Muscle layer of duodenum (tissue), 2 donors: ENCODE measurements around the gene NAT8L.

Experiments used
- H3K27ac ChIP-seq: one replicate; pipeline ENCODE4 v1.7.0; 2013; ENCODE audit warnings: mild to moderate bottlenecking, low read length
- H3K27me3 ChIP-seq: one replicate; pipeline ENCODE4 v1.7.0; 2013; ENCODE audit warnings: low read depth, mild to moderate bottlenecking, control low read depth, low read length
- H3K36me3 ChIP-seq, 2 donors: one replicate each; pipeline ENCODE4 v1.7.0; 2013; ENCODE audit warnings: low read length in 2 of 2, control low read depth in 1 of 2, mild to moderate bottlenecking in 1 of 2; ENCODE audit not compliant: insufficient read depth in 2 of 2, control insufficient read depth in 1 of 2
- H3K4me1 ChIP-seq, 2 donors: one replicate each; pipeline ENCODE4 v1.7.0; 2013; ENCODE audit warnings: low read length in 2 of 2, mild to moderate bottlenecking in 2 of 2, control low read depth in 1 of 2, moderate library complexity in 1 of 2; ENCODE audit not compliant: insufficient read depth in 2 of 2, control insufficient read depth in 1 of 2
- H3K4me3 ChIP-seq, 2 donors: one replicate each; pipeline ENCODE4 v1.7.0; 2013; ENCODE audit warnings: low read length in 2 of 2, low read depth in 1 of 2, mild to moderate bottlenecking in 1 of 2
- H3K9me3 ChIP-seq, 2 donors: one replicate each; pipeline ENCODE4 v1.7.0; 2013; ENCODE audit warnings: low read length in 2 of 2, control low read depth in 1 of 2, mild to moderate bottlenecking in 1 of 2; ENCODE audit not compliant: control insufficient read depth in 1 of 2
- donor health status: healthy.

The NAT8L gene

GRCh38 chr4:2060611-2061185, 1.6 kb downstream of the NAT8L start:
- H3K27ac ChIP-seq, result no peak overlapping the region

GRCh38 chr4:2061186-2062131, 2.3 kb downstream of the NAT8L start:
- no peak overlapping the region for H3K27ac ChIP-seq
- H3K4me3 ChIP-seq, result no peak overlapping the region
- peaks cover 4% of the 10 kb centered on the region for H3K27me3 ChIP-seq
- H3K36me3 ChIP-seq, result no peaks in the 10 kb centered on the region
- peaks cover 0 to 12% of the 10 kb centered on the region in 2 donors for H3K4me1 ChIP-seq
- H3K9me3 ChIP-seq, result no peaks in the 10 kb centered on the region

More at GRCh38 chr4:2060611-2061185, 1.6 kb downstream of the NAT8L start:
- Histone ChIP-seq H3K4me3 (no peak overlapping the region), H3K4me1 (peaks cover 0 to 12% of the 10 kb centered on the region in 2 donors), H3K36me3 (no peaks in the 10 kb centered on the region), H3K9me3 (no peaks in the 10 kb centered on the region), H3K27me3 (peaks cover 6% of the 10 kb centered on the region)

- H3K4me1 ChIP-seq, result peaks cover 0 to 12% of the 10 kb centered on the region in 2 donors
- no peaks in the 10 kb centered on the region for H3K27me3 ChIP-seq
- no peak overlapping the region for H3K4me3 ChIP-seq
- H3K36me3 ChIP-seq, result no peaks in the 10 kb centered on the region
- no peak overlapping the region for H3K27ac ChIP-seq
- no peaks in the 10 kb centered on the region for H3K9me3 ChIP-seq
These were observed 3.2 kb downstream of the NAT8L start for GRCh38 chr4:2062168-2062807.

GRCh38 chr4:2062808-2063524, 3.8 kb downstream of the NAT8L start:
- H3K27me3 ChIP-seq, result no peaks in the 10 kb centered on the region

GRCh38 chr4:2063557-2064275, 4.6 kb downstream of the NAT8L start:
- Histone ChIP-seq H3K9me3 (no peaks in the 10 kb centered on the region), H3K4me1 (peaks cover 0 to 8% of the 10 kb centered on the region in 2 donors), H3K27me3 (no peaks in the 10 kb centered on the region), H3K36me3 (no peaks in the 10 kb centered on the region), H3K27ac (no peak overlapping the region), H3K4me3 (no peak overlapping the region)

More at GRCh38 chr4:2062808-2063524, 3.8 kb downstream of the NAT8L start:
- Histone ChIP-seq H3K4me1 (peaks cover 0 to 12% of the 10 kb centered on the region in 2 donors), H3K27ac (no peak overlapping the region), H3K9me3 (no peaks in the 10 kb centered on the region), H3K36me3 (no peaks in the 10 kb centered on the region), H3K4me3 (no peak overlapping the region)

- Histone ChIP-seq H3K4me3 (no peak overlapping the region), H3K36me3 (no peaks in the 10 kb centered on the region), H3K9me3 (no peaks in the 10 kb centered on the region), H3K27me3 (no peaks in the 10 kb centered on the region), H3K4me1 (peaks cover 0 to 8% of the 10 kb centered on the region in 2 donors), H3K27ac (no peak overlapping the region)
These were observed 5.3 kb downstream of the NAT8L start for GRCh38 chr4:2064276-2064991.

GRCh38 chr4:2065106-2065930, 6.2 kb downstream of the NAT8L start:
- Histone ChIP-seq H3K9me3 (no peaks in the 10 kb centered on the region), H3K27me3 (no peaks in the 10 kb centered on the region), H3K4me1 (peaks cover 0 to 4% of the 10 kb centered on the region in 2 donors), H3K36me3 (no peaks in the 10 kb centered on the region), H3K27ac (no peak overlapping the region), H3K4me3 (no peak overlapping the region)

GRCh38 chr4:2066011-2066551, 7.0 kb downstream of the NAT8L start:
- Histone ChIP-seq H3K4me1 (no peaks in the 10 kb centered on the region), H3K27me3 (no peaks in the 10 kb centered on the region), H3K4me3 (no peak overlapping the region), H3K9me3 (no peaks in the 10 kb centered on the region), H3K27ac (no peak overlapping the region), H3K36me3 (no peaks in the 10 kb centered on the region)

- Histone ChIP-seq H3K9me3 (no peaks in the 10 kb centered on the region), H3K4me3 (no peak overlapping the region), H3K27ac (no peak overlapping the region), H3K4me1 (no peaks in the 10 kb centered on the region), H3K36me3 (no peaks in the 10 kb centered on the region), H3K27me3 (no peaks in the 10 kb centered on the region)
These were observed 7.7 kb downstream of the NAT8L start for GRCh38 chr4:2066571-2067445.
